Measurements from ENCODE around the gene MT3.

The MT3 gene

GRCh38 chr16:56589141-56590039 lies at the start of gene MT3:
Gene MT3 (plus strand): TSS chr16:56589528. CDS start chr16:56589591, 63 bp downstream.
- no peak within 1 kb of the TSS for H3K27ac ChIP-seq
- DNase-seq (ENCODE audit: low read depth, low spot score) = no peak

- DNase-seq (ENCODE audit: low read depth, low spot score) = no peak
- no peak overlapping the region for H3K27ac ChIP-seq
Observed at GRCh38 chr16:56539656-56540055, 49.7 kb upstream of the MT3 start.

- no peak for DNase-seq (ENCODE audit: low read depth, low spot score)
- no peak overlapping the region for H3K27ac ChIP-seq
Observed at GRCh38 chr16:56542039-56542438, 47.3 kb upstream of the MT3 start.

- H3K27ac ChIP-seq = peak overlapping the region; percentile 68
- peak; percentile 43 for DNase-seq (ENCODE audit: low read depth, low spot score)
Observed at GRCh38 chr16:56547120-56547948, 42.0 kb upstream of the MT3 start.

GRCh38 chr16:56547949-56548567 lies 41.3 kb upstream of the MT3 start:
- H3K27ac ChIP-seq = peak overlapping the region; percentile 68
- DNase-seq (ENCODE audit: low read depth, low spot score) = no peak

- H3K27ac ChIP-seq = no peak overlapping the region
- DNase-seq (ENCODE audit: low read depth, low spot score) = no peak
Observed at GRCh38 chr16:56549161-56549560, 40.2 kb upstream of the MT3 start.

GRCh38 chr16:56549744-56550385 lies 39.5 kb upstream of the MT3 start:
- H3K27ac ChIP-seq = peak overlapping the region; percentile 6
- peak; percentile 39 for DNase-seq (ENCODE audit: low read depth, low spot score)

- H3K27ac ChIP-seq = no peak overlapping the region
Observed at GRCh38 chr16:56551796-56552738, 37.3 kb upstream of the MT3 start.

GRCh38 chr16:56554441-56554840 lies 34.9 kb upstream of the MT3 start:
- no peak overlapping the region for H3K27ac ChIP-seq
- DNase-seq (ENCODE audit: low read depth, low spot score) = no peak

More at GRCh38 chr16:56551796-56552738, 37.3 kb upstream of the MT3 start:
- no peak for DNase-seq (ENCODE audit: low read depth, low spot score)

- DNase-seq (ENCODE audit: low read depth, low spot score) = peak; percentile 68
- H3K27ac ChIP-seq = no peak overlapping the region
Observed at GRCh38 chr16:56558024-56558747, 31.1 kb upstream of the MT3 start.

GRCh38 chr16:56559109-56559508 lies 30.2 kb upstream of the MT3 start:
- H3K27ac ChIP-seq = no peak overlapping the region

GRCh38 chr16:56560447-56560846 lies 28.9 kb upstream of the MT3 start:
- no peak overlapping the region for H3K27ac ChIP-seq
- DNase-seq (ENCODE audit: low read depth, low spot score) = no peak

More at GRCh38 chr16:56559109-56559508, 30.2 kb upstream of the MT3 start:
- no peak for DNase-seq (ENCODE audit: low read depth, low spot score)

- no peak overlapping the region for H3K27ac ChIP-seq
- DNase-seq (ENCODE audit: low read depth, low spot score) = no peak
Observed at GRCh38 chr16:56561126-56561525, 28.2 kb upstream of the MT3 start.

GRCh38 chr16:56564793-56565477 lies 24.4 kb upstream of the MT3 start, which contains the start of gene MT4:
Gene MT4 (plus strand): TSS chr16:56565073. CDS start chr16:56565129, 56 bp downstream.
- no peak within 1 kb of the TSS for H3K27ac ChIP-seq
- no peak for DNase-seq (ENCODE audit: low read depth, low spot score)

- DNase-seq (ENCODE audit: low read depth, low spot score) = no peak
Observed at GRCh38 chr16:56569971-56570370, 19.4 kb upstream of the MT3 start.

GRCh38 chr16:56571525-56571924 lies 17.8 kb upstream of the MT3 start:
- no peak for DNase-seq (ENCODE audit: low read depth, low spot score)

More at GRCh38 chr16:56569971-56570370, 19.4 kb upstream of the MT3 start:
- no peak overlapping the region for H3K27ac ChIP-seq

GRCh38 chr16:56574625-56575024 lies 14.7 kb upstream of the MT3 start:
- no peak for DNase-seq (ENCODE audit: low read depth, low spot score)
- no peak overlapping the region for H3K27ac ChIP-seq

More at GRCh38 chr16:56571525-56571924, 17.8 kb upstream of the MT3 start:
- H3K27ac ChIP-seq = no peak overlapping the region
